ENCODE data around the gene DLG3.

GRCh38 chrX:70464051-70464450 is 19.4 kb downstream of the DLG3 start:
- no peak for TF ChIP-seq EZH2 (IDR thresholded peaks at IDR 0.05; ENCODE audit: borderline replicate concordance, low read length)
- TF ChIP-seq CTCF (IDR thresholded peaks at IDR 0.05; ENCODE audit: low read length), result no peak
